Measurements from ENCODE around the gene RGS1. TPM values are rescaled to one million over a fixed set of nuclear protein-coding genes. Genes with fewer than 3 reads are reported as not detected.

RGS1 gene
- total RNA-seq, 2 experiments from 2014 or later = 27.5 to 29.4 TPM

- H3K4me1 Mint-ChIP-seq (ENCODE audit: low read depth) = peaks cover 55% of the 10 kb centered on the region
- POLR2A ChIA-PET = interaction anchor here (0.7 kb wide), 1 partner anchor 16 kb away, joined by 3 read pairs; no protein-coding TSS in a partner anchor
- ATAC-seq (peak; percentile 71), DNase-seq (no peak)
- CTCF ChIA-PET = interaction anchor here (1.3 kb wide), 1 partner anchor 92 kb away, joined by 4 read pairs; no protein-coding TSS in a partner anchor
- peaks cover 6% of the 10 kb centered on the region for H3K9me3 Mint-ChIP-seq
- H3K36me3 Mint-ChIP-seq (ENCODE audit: low read depth) = peaks cover 3% of the 10 kb centered on the region
- no peak overlapping the region for H3K4me3 Mint-ChIP-seq
- TF ChIP-seq, protein P1, sequence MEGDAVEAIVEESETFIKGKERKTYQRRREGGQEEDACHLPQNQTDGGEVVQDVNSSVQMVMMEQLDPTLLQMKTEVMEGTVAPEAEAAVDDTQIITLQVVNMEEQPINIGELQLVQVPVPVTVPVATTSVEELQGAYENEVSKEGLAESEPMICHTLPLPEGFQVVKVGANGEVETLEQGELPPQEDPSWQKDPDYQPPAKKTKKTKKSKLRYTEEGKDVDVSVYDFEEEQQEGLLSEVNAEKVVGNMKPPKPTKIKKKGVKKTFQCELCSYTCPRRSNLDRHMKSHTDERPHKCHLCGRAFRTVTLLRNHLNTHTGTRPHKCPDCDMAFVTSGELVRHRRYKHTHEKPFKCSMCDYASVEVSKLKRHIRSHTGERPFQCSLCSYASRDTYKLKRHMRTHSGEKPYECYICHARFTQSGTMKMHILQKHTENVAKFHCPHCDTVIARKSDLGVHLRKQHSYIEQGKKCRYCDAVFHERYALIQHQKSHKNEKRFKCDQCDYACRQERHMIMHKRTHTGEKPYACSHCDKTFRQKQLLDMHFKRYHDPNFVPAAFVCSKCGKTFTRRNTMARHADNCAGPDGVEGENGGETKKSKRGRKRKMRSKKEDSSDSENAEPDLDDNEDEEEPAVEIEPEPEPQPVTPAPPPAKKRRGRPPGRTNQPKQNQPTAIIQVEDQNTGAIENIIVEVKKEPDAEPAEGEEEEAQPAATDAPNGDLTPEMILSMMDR (IDR thresholded peaks at IDR 0.05) = no peak
- H3K27me3 Mint-ChIP-seq = no peaks in the 10 kb centered on the region
- intact Hi-C loops (cut with micrococcal nuclease) = no loop called here
- peak overlapping the region; percentile 14 for H3K27ac Mint-ChIP-seq
Measured at GRCh38 chr1:192566657-192567056, 8.9 kb upstream of the RGS1 start.

DNA sequence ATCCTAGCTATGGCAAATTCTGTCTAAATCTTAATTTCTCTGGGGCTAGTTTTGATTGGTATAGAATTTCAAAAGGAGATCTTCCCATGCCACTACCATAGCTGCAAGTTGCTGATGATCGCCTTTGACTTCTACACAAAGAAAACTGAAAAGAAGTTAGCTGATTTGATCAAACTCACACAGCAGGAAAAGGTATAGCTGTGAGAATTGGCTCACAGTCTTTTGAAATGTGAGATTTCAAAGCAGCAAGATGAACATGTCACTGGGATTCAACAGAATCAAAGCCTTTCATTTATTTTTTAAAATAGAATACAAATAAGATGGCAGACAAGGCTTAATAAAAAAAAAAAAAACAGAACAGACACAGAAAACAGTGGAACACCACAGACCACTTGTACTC is 7.5 kb upstream of the RGS1 start:
- Mint-ChIP-seq H3K4me1 (ENCODE audit: low read depth) (peaks cover 62% of the 10 kb centered on the region), H3K36me3 (ENCODE audit: low read depth) (peaks cover 3% of the 10 kb centered on the region), H3K9me3 (peaks cover 6% of the 10 kb centered on the region), H3K4me3 (no peak overlapping the region), H3K27ac (no peak overlapping the region), H3K27me3 (no peaks in the 10 kb centered on the region)
- DNase-seq = no peak
- TF ChIP-seq, protein P1 (IDR thresholded peaks at IDR 0.05) = no peak
- ATAC-seq = no peak
- ChIA-PET POLR2A (no interaction called here), CTCF (interaction anchor here (1.3 kb wide), 1 partner anchor 94 kb away, joined by 4 read pairs; no protein-coding TSS in a partner anchor)
- intact Hi-C loops (cut with micrococcal nuclease) = no loop called here

DNA sequence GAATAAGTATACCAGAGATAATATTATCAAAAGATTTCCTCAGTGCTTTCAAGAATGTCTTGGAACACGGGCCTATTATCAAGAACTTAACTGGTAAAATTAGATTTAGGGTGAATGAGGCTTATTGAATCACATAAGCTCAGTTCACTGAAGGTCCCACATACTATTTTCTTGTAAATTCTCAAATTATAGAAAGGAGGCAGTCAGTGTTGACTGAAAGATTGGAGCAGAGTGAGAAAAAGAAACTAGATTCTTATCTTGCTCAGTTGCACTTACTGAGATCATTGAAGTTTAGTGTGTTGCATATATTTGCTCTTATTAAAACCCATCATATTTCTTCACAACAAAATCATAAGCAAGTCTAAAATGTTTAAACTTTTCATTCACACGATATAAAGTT is 3.9 kb upstream of the RGS1 start:
- no peaks in the 10 kb centered on the region for H3K27me3 Mint-ChIP-seq
- intact Hi-C loops (cut with micrococcal nuclease) = no loop called here
- TF ChIP-seq, protein P1 (IDR thresholded peaks at IDR 0.05) = no peak
- H3K27ac Mint-ChIP-seq = peak overlapping the region; percentile 60
- H3K4me3 Mint-ChIP-seq = no peak overlapping the region
- ATAC-seq = no peak
- CTCF ChIA-PET = interaction anchor here (1.0 to 2.4 kb wide), 7 partner anchors 13 to 487 kb away, joined by 3 to 5 read pairs (median 3); partner anchors contain the start of gene UCHL5
- DNase-seq = no peak
- H3K9me3 Mint-ChIP-seq = peaks cover 6% of the 10 kb centered on the region
- POLR2A ChIA-PET = interaction anchor here (0.9 kb wide), 1 partner anchor 56 kb away, joined by 3 read pairs; no protein-coding TSS in a partner anchor
- peaks cover 3% of the 10 kb centered on the region for H3K36me3 Mint-ChIP-seq (ENCODE audit: low read depth)
- peaks cover 61% of the 10 kb centered on the region for H3K4me1 Mint-ChIP-seq (ENCODE audit: low read depth)

DNA sequence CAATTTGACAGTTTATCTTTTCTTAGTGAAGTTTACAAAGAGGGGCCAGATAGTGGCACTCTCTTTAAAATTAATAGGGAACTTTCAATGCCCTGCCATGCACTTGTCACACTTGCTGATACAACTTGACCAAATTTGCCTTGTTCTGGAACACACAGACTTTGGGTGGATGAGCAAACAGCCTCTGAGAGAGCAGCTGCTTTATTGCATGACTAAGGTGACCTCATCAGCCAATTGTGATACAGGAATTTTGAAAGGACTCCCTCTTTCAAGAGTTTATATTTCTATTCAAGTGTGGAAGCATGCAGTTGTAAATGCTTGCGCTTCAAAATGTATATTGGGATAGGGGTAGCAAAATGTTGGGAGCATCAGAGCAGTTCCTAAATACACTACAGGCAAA is 2.1 kb upstream of the RGS1 start:
- CTCF ChIA-PET = interaction anchor here (1.4 kb wide), 1 partner anchor 99 kb away, joined by 7 read pairs; no protein-coding TSS in a partner anchor
- peaks cover 56% of the 10 kb centered on the region for H3K4me1 Mint-ChIP-seq (ENCODE audit: low read depth)
- H3K36me3 Mint-ChIP-seq (ENCODE audit: low read depth) = peaks cover 11% of the 10 kb centered on the region
- no peaks in the 10 kb centered on the region for H3K27me3 Mint-ChIP-seq
- TF ChIP-seq, protein P1 (IDR thresholded peaks at IDR 0.05) = no peak
- peaks cover 6% of the 10 kb centered on the region for H3K9me3 Mint-ChIP-seq
- intact Hi-C loops (cut with micrococcal nuclease) = no loop called here
- no peak overlapping the region for H3K27ac Mint-ChIP-seq
- DNase-seq (no peak), ATAC-seq (no peak)
- no peak overlapping the region for H3K4me3 Mint-ChIP-seq
- POLR2A ChIA-PET = no interaction called here

DNA sequence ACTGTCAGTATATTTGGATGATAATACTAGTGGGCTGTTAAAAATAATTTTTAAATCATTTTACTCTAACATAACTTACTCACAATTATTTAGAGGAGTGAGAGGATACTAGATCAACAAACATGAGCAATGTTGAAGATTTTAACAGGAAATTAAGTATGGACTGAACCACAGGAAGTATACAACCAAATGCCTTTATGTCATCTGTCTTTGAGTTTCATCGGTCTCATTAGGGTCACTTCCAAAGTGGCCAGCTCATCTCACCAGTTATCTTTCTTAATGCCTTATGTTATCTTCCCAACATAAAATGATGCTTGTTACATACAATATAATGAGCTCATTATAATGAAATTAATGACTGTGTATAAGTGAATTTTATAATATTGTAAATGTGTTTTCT is 1.5 kb upstream of the RGS1 start:
- DNase-seq (no peak), ATAC-seq (no peak)
- POLR2A ChIA-PET = no interaction called here
- intact Hi-C loops (cut with micrococcal nuclease) = no loop called here
- CTCF ChIA-PET = interaction anchor here (0.8 to 1.4 kb wide), 2 partner anchors 27 to 100 kb away, joined by 3 to 7 read pairs; no protein-coding TSS in a partner anchor
- peaks cover 14% of the 10 kb centered on the region for H3K36me3 Mint-ChIP-seq (ENCODE audit: low read depth)
- no peak overlapping the region for H3K4me3 Mint-ChIP-seq
- TF ChIP-seq, protein P1 (IDR thresholded peaks at IDR 0.05) = no peak
- H3K4me1 Mint-ChIP-seq (ENCODE audit: low read depth) = peaks cover 62% of the 10 kb centered on the region
- H3K27ac Mint-ChIP-seq = no peak overlapping the region
- H3K9me3 Mint-ChIP-seq = peaks cover 6% of the 10 kb centered on the region
- H3K27me3 Mint-ChIP-seq = no peaks in the 10 kb centered on the region

Data from activated CD8-positive, alpha-beta T cell treated with anti-CD3 and anti-CD28 coated beads for 36 hours (primary cell).